Measurements from ENCODE around the gene TTC23.

The TTC23 gene

DNA sequence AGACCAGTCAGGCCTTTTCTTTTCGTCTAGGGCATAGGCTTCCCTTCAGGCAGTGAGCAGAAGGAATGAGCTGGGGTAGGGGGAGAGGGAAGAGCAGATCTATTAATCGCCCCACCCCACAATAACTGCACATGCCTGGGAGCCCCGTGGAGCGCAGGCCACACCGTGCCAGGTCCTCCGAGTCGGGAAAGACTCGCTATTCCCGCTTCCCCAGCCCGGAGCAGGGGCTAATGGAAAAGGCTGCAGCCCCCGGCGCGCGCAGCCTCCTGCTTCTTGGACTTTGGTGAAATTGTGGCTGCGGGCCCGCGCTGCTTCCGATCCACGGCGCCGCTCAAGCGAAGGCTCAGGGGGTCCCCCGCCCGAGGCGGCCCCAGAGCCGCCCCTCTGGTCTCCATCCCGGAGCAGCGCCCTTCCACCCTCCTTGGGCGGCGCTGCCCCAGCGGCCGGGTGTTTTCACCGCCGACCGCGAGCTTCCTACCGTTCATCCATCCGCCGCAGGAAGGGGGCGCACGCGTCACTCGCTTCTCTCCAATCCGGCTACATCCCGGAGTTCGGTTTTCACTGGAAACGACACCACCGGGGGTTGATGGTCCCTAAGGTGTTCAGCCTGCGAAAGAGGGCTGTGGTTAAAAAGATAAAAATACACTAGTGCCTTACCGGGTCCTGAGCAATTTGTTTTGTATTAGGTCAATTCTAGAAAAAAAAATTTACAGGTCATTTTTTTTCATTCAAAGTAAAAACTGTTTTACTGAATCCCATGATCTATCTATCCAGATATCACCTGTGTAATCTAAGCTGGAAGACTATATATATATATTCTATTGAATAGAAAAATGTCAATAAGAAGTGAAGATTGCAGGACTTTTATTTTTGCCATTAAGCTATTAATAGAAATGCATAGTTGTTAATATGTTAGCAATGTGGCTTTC, 148.9 kb downstream of the TTC23 start:
- DNase-seq = no peak

DNA sequence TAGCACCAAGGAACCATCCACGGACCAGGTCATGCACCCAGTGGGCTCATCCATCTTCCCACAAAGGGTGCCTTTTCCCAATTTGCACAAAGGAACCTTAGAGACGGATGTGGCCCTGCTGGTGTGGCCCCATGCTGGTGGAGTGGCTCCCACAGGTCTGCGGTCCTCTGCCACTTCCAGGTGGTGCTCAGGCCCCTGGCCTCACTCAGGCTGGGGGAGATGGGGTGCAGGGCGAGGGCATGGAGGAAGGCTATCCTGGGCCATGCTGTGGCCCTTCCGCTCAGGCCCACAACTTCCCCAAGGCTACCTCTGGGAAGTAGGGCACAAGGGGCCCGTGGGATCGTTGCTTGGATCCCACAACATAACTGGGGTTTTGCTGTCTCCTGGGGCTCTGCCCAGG, 149.7 kb downstream of the TTC23 start:
- DNase-seq = no peak

GRCh38 chr15:99098991-99099390, 150.4 kb downstream of the TTC23 start:
- no peak for DNase-seq

DNA sequence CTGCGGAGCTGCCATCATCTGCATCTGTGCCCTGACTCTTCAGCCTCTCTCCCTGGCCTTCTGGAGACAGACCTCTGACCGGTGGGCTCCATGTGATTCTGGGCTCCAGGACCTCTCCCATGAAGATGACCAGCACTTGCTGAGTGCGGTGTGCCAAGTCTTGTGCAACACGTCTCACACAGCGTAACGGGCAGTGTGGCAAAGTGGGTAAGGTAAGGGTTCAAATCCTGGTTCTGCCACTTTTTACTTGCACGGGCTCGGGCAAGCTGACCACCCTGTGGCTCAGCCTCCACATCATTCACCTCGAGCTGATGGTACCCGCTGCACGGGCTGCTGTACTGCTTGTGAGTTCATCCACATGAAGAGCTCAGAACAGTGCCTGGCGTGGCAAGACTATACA, 151.0 kb downstream of the TTC23 start:
- DNase-seq = no peak

DNA sequence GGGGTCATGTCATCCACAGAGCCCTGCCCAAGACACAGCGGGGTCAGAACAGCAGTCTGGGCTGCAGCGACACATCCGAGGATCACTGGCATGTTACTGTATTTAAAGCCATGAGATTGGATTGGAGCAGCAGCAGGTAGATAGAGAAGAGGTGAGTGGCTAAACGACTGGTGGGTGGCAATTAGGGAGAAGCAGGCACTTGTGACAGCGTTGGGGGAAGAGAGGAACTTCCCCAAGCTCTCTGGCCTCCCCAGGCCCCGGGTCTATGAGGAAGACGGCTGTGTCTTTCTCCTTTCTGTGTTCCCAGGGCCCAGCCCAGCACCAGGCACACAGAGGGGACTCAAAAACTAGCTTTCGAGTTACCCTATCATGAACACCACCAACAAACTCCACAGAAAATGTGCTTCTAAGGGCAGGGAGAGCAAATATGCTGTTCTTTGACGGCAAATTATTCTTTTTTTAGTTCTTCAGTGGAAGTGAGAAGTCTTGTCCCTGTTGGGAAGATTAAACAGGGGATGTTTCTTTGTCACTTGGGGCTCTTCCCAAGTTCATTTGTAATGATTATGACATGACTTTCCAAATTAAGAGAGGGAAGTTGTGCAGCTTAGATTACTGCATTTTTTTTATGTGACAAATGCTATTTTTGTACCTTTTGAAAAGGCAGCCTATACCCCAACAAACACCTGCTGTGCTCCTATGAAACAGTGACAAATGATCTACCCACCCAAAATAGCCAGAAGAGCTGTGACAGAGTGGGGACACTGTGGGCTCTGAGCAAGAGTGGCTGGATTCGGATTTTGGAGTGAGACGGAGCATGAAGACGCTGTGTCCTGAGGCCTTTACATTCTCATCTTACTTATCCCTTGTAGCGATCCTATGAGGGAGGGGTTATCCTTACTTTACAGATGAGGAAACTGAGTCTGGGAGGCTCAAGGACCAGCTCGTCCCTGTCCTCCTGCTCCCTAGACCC, 151.7 kb downstream of the TTC23 start:
- DNase-seq = no peak

- DNase-seq = no peak
Observed at GRCh38 chr15:99096894-99097426, 152.4 kb downstream of the TTC23 start.

DNA sequence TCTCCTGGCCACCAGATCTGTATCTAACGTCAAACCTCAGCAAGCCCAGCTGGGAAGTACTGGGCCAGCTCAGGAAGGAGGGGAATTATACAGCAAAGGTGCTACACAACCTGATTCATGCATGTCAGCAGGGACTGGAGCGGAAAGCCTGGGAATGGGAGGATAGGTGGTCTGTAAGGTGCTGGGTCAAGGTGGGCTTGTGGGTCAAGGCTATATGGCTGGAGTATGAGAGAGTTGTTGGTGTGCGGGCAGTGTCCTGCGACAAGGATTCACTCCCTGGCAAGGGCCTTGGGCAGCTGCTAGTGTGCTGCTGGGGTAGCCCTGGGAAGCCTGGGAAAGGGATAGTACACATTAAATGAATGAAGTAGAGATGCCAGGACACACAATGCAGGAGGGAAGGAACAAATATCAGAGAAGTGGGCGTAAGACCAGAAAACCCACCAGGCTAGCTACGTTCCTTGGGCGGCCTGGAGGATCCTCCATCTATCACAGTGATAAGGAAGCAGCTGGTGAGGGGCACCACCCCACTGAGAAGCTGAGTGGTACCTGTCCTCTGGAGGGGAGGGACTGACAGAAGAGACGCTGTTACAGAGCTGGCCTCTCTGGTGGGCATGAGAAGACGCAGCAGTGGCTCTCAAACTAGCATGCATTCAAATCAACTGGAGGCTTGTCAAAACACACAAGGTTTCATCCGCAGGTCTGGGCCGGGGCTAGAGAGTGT, 153.0 kb downstream of the TTC23 start:
- no peak for DNase-seq

- DNase-seq = no peak
Observed at GRCh38 chr15:99095626-99096025, 153.8 kb downstream of the TTC23 start.

DNA sequence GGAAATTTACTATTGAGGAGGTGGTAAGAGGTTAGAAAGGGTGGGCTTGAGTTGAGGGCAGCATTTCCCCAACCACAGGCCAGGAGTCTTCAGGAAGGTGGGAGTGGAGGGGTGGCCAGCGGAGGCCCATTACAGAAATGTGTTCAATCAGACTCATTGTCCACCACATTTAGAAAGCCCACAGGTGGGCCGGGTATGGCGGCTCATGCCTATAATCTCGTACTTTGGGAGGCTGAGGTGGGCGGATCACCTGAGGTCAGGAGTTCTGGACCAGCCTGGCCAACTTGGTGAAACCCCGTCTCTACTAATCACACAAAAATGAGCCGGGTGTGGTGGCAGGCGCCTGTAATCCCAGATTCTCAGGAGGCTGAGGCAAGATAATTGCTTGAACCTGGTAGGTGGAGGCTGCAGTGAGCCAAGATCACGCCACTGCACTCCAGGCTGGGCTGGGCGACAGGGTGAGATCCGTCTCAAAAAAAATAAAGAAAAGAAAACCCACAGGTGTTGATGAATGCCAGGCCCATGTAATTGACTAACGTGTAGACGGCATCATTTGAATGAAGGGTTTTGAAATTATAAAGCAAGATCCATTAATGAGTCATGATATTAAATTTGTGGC, 156.7 kb downstream of the TTC23 start:
- no peak for DNase-seq

- no peak for DNase-seq
Observed at GRCh38 chr15:99090938-99091337, 158.4 kb downstream of the TTC23 start.

DNA sequence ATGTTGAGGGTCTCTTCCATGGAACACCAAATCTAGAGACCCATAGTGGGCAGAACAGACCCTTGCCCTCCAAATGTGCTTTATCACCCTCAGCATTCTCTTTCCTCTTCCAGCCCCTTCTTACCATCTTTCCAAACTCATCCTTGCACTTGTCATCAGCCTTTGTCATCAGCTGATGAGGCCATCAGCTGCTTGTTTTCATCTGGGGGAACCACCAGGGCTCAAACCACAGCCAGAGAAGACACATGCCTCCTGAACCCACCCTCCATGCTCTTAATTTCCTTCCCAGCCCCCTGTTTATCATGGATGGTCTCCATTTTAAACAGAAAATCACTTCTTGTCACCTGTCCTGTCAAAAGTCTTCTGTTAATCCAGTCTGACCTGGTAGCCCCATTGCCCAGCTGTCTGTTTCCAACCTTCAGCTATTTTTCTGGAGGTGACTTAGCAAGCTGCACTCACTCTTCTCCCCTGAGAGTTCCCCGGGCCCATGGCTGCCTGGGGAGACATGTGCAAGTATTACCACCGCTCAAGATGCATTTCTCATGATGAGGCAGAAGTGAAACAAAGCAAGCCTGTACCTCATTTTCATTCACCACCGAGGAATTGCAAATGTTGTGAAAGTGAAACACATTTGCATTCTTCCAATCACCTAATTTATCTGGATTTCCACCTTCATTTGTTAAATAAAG, 159.2 kb downstream of the TTC23 start:
- no peak for DNase-seq

DNA sequence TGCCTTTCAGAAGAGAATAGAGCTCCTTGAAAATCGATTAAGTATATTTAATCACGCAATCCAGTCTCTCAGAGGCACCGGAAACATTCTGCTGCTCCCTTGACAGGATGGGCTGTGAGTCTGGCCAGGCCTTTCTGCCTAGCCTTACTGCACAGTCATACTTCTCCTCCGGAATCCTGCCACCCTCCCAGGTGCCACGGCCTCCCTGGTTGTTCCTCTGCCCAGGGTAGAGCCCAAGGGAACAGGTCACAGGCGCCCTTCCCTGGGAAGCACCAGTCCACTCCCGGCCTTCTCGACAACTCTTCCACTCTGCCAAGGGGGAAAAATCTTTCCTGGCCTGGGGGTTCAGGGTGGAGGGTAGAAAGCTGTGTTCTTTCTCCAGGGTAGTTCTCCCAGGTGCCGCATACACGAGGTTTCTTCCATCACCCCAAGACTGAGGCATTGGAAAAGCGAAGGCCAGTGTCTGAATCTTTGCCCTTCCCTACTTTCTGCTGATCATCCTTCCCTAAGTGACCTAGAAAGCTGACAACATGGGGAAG, 161.9 kb downstream of the TTC23 start:
- no peak for DNase-seq

DNA sequence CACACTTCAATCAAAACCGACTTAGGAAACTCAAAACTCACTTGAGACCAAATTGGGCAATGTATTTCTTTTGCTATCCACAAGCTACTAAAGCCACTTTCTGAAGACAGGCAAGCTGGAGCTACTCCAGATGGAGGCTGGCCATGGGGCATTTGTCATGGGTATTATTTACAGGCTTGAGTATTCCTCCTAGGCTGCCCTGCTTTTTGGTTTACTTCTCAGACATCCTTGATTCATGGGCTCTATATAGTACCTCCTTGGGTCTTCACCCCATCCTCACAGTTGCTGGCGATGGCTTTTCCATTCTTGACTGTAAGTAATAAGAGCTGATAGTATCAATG, 163.1 kb downstream of the TTC23 start:
- no peak for DNase-seq
